Left renal pelvis (tissue), 4 donors: ENCODE data around the gene PID1. TPM values are rescaled to one million over a fixed set of nuclear protein-coding genes. Genes with fewer than 3 reads are reported as not detected.

Experiments
- DNase-seq, 4 donors: peaks; one replicate each; pipeline ENCODE4 v3.0.0-alpha.2; 2013; ENCODE audit warnings: low read depth in 4 of 4, low spot score in 3 of 4
- polyA plus RNA-seq, 4 donors: library from polyadenylated mRNA; unstranded; fragments of 120-200 nt; gene quantifications; one replicate each; pipeline ENCODE4 v1.2.1, GENCODE V29; 2013; ENCODE audit not compliant: insufficient read length in 4 of 4

PID1 gene
- polyA plus RNA-seq, 4 donors: 4.1 to 23.0 (median 10.1) TPM

- DNase-seq: no peak
Observed at GRCh38 chr2:229173825-229174359, 97.2 kb downstream of the PID1 start.

GRCh38 chr2:229170916-229171315 is 100.2 kb downstream of the PID1 start:
- DNase-seq: no peak

- DNase-seq: no peak
Observed at GRCh38 chr2:229170171-229170570, 100.9 kb downstream of the PID1 start.

GRCh38 chr2:229169751-229170150 is 101.3 kb downstream of the PID1 start:
- DNase-seq: no peak

GRCh38 chr2:229164545-229165249 is 106.4 kb downstream of the PID1 start:
- no peak for DNase-seq

GRCh38 chr2:229163893-229164292 is 107.2 kb downstream of the PID1 start:
- DNase-seq: no peak

GRCh38 chr2:229162015-229162414 is 109.1 kb downstream of the PID1 start:
- no peak for DNase-seq

- no peak for DNase-seq
Observed at GRCh38 chr2:229160984-229161383, 110.1 kb downstream of the PID1 start.

- no peak for DNase-seq
Observed at GRCh38 chr2:229160180-229160579, 110.9 kb downstream of the PID1 start.

- DNase-seq: no peak
Observed at GRCh38 chr2:229159405-229159804, 111.7 kb downstream of the PID1 start.

GRCh38 chr2:229154381-229154780 is 116.7 kb downstream of the PID1 start:
- no peak for DNase-seq

GRCh38 chr2:229153951-229154350 is 117.1 kb downstream of the PID1 start:
- no peak for DNase-seq

GRCh38 chr2:229153267-229153666 is 117.8 kb downstream of the PID1 start:
- DNase-seq: no peak

- DNase-seq: no peak
Observed at GRCh38 chr2:229152674-229153073, 118.4 kb downstream of the PID1 start.

GRCh38 chr2:229150317-229150716 is 120.8 kb downstream of the PID1 start:
- DNase-seq: no peak

GRCh38 chr2:229141424-229142025 is 129.6 kb downstream of the PID1 start:
- no peak for DNase-seq

- DNase-seq: no peak
Observed at GRCh38 chr2:229137639-229138038, 133.4 kb downstream of the PID1 start.

- DNase-seq: no peak
Observed at GRCh38 chr2:229137066-229137465, 134.0 kb downstream of the PID1 start.

- peak in 1 of 4 donors; percentile 6 for DNase-seq
Observed at GRCh38 chr2:229133155-229133772, 137.8 kb downstream of the PID1 start.

GRCh38 chr2:229132236-229132635 is 138.9 kb downstream of the PID1 start:
- DNase-seq: no peak

GRCh38 chr2:229130522-229130921 is 140.6 kb downstream of the PID1 start:
- no peak for DNase-seq
